Measurements from ENCODE around the gene KIF20A.
"Not testable (repeated sequence)": the region's sequence is repeated elsewhere in the genome, so short reads cannot be mapped to it uniquely, and the experiment has no call there.

The KIF20A gene

GRCh38 chr5:138140268-138140667, 38.6 kb upstream of the KIF20A start:
- no peak for DNase-seq
- H3K4me1 Mint-ChIP-seq: peaks cover 15% of the 10 kb centered on the region
- H3K36me3 Mint-ChIP-seq (ENCODE audit: low read depth): no peaks in the 10 kb centered on the region
- no peak overlapping the region for H3K27ac Mint-ChIP-seq
- H3K27me3 Mint-ChIP-seq (ENCODE audit: low read depth, poor library complexity): peaks cover 3% of the 10 kb centered on the region
- H3K9me3 Mint-ChIP-seq: no peaks in the 10 kb centered on the region
- TF ChIP-seq, protein P1, sequence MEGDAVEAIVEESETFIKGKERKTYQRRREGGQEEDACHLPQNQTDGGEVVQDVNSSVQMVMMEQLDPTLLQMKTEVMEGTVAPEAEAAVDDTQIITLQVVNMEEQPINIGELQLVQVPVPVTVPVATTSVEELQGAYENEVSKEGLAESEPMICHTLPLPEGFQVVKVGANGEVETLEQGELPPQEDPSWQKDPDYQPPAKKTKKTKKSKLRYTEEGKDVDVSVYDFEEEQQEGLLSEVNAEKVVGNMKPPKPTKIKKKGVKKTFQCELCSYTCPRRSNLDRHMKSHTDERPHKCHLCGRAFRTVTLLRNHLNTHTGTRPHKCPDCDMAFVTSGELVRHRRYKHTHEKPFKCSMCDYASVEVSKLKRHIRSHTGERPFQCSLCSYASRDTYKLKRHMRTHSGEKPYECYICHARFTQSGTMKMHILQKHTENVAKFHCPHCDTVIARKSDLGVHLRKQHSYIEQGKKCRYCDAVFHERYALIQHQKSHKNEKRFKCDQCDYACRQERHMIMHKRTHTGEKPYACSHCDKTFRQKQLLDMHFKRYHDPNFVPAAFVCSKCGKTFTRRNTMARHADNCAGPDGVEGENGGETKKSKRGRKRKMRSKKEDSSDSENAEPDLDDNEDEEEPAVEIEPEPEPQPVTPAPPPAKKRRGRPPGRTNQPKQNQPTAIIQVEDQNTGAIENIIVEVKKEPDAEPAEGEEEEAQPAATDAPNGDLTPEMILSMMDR (IDR thresholded peaks at IDR 0.05): no peak
- peak overlapping the region; percentile 23 for H3K4me3 Mint-ChIP-seq

DNA sequence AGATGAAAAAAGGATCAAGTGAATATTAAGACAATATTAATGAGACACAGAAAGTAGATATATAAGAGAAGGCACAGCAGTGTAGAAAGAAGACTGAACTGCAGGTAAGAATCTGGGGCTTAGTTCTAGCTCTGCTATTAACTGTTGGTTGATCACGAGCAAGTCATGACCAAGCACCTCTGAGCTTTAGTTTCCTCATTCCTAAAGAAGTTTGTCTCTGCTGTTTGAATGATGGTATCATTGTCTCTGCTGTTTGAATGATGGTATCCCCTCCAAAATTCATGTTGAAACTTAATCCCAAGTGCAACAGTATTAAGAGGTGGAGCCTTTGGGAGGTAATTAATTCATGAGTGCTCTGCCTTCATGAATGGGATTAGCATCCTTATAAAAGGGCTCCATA, 37.2 kb upstream of the KIF20A start:
- H3K9me3 Mint-ChIP-seq: no peaks in the 10 kb centered on the region
- no peak overlapping the region for H3K27ac Mint-ChIP-seq
- peaks cover 15% of the 10 kb centered on the region for H3K4me1 Mint-ChIP-seq
- no peak overlapping the region for H3K4me3 Mint-ChIP-seq
- DNase-seq: no peak
- TF ChIP-seq, protein P1 (IDR thresholded peaks at IDR 0.05): no peak
- no peaks in the 10 kb centered on the region for H3K36me3 Mint-ChIP-seq (ENCODE audit: low read depth)
- peaks cover 6% of the 10 kb centered on the region for H3K27me3 Mint-ChIP-seq (ENCODE audit: low read depth, poor library complexity)

- DNase-seq; H3K4me1 Mint-ChIP-seq; H3K9me3 Mint-ChIP-seq; H3K36me3 Mint-ChIP-seq (ENCODE audit: low read depth); H3K27ac Mint-ChIP-seq; H3K4me3 Mint-ChIP-seq; H3K27me3 Mint-ChIP-seq (ENCODE audit: low read depth, poor library complexity): not testable (repeated sequence)
Measured at GRCh38 chr5:138143578-138143977, 35.3 kb upstream of the KIF20A start.

DNA sequence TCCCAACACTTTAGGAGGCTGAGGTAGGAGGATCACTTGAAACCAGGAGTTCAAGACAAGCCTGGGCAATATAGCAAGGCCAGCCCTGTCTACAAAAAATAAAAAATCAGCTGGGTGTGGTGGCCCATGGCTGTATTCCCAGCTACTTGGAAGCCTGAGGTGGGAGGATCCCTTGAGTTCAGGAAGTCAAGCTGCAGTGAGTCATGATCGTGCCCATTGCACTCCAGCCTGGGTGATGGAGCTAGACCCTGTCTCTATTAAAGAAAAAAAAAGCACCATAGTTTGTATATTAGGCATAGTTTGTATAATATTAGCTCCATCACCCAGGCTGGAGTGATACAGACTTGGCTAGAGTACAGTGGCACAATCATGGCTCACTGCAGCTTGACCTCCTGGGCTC, 30.1 kb upstream of the KIF20A start:
- TF ChIP-seq, protein P1 (IDR thresholded peaks at IDR 0.05): no peak
- Mint-ChIP-seq H3K4me1 (no peaks in the 10 kb centered on the region), H3K4me3 (no peak overlapping the region), H3K9me3 (no peaks in the 10 kb centered on the region), H3K27me3 (ENCODE audit: low read depth, poor library complexity) (peaks cover 20% of the 10 kb centered on the region), H3K36me3 (ENCODE audit: low read depth) (no peaks in the 10 kb centered on the region), H3K27ac (no peak overlapping the region)
- no peak for DNase-seq

- DNase-seq: no peak
- TF ChIP-seq, protein P1 (IDR thresholded peaks at IDR 0.05): no peak
- peaks cover 26% of the 10 kb centered on the region for H3K27me3 Mint-ChIP-seq (ENCODE audit: low read depth, poor library complexity)
Measured at GRCh38 chr5:138149530-138149929, 29.4 kb upstream of the KIF20A start.

GRCh38 chr5:138155977-138156376, 22.9 kb upstream of the KIF20A start:
- not testable (repeated sequence) for H3K27ac Mint-ChIP-seq
- H3K36me3 Mint-ChIP-seq (ENCODE audit: low read depth): peaks cover 45% of the 10 kb centered on the region

More at GRCh38 chr5:138149530-138149929, 29.4 kb upstream of the KIF20A start:
- Mint-ChIP-seq H3K36me3 (ENCODE audit: low read depth) (no peaks in the 10 kb centered on the region), H3K27ac (no peak overlapping the region), H3K9me3 (no peaks in the 10 kb centered on the region), H3K4me1 (no peaks in the 10 kb centered on the region), H3K4me3 (no peak overlapping the region)

DNA sequence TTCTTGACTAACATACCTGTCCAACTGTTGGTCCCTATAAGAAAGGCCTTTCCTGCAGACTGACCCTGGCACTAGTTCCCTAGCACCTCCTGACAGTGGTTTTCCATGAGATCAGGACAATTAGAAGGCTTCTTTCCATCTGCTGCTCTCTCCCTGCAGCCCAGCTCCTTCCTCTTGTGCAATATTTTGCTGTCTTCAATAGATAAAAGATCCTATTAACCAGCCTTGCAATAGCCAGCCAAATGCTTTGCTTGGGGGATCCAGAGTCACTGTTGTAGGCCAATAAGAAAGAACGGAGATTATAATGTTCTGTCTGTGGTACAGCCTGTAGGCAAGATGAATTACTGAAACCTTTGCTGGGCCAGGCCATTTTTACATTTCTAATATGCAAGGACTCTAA, 21.3 kb upstream of the KIF20A start:
- DNase-seq: no peak
- Mint-ChIP-seq H3K4me3 (no peak overlapping the region), H3K9me3 (no peaks in the 10 kb centered on the region), H3K27me3 (ENCODE audit: low read depth, poor library complexity) (peaks cover 11% of the 10 kb centered on the region), H3K27ac (peak overlapping the region; percentile 81), H3K36me3 (ENCODE audit: low read depth) (peaks cover 54% of the 10 kb centered on the region), H3K4me1 (no peaks in the 10 kb centered on the region)
- TF ChIP-seq, protein P1 (IDR thresholded peaks at IDR 0.05): no peak

More at GRCh38 chr5:138155977-138156376, 22.9 kb upstream of the KIF20A start:
- H3K9me3 Mint-ChIP-seq, DNase-seq, H3K4me3 Mint-ChIP-seq, H3K4me1 Mint-ChIP-seq: not testable (repeated sequence)
- peaks cover 18% of the 10 kb centered on the region for H3K27me3 Mint-ChIP-seq (ENCODE audit: low read depth, poor library complexity)
